ENCODE results near the gene CYP20A1.
A peak's percentile ranks its signal among the peaks of the same experiment; 100 is the strongest.
"Not testable (repeated sequence)": the region's sequence is repeated elsewhere in the genome, so short reads cannot be mapped to it uniquely, and the experiment has no call there.

CYP20A1 gene

GRCh38 chr2:203238704-203239526 is at the start of gene CYP20A1:
Gene CYP20A1 (plus strand): TSS chr2:203239018. CDS start chr2:203239063, 45 bp downstream.
- peak; percentile 98 for DNase-seq (ENCODE audit: low spot score)

GRCh38 chr2:203190547-203190946 is 48.3 kb upstream of the CYP20A1 start:
- not testable (repeated sequence) for DNase-seq (ENCODE audit: low spot score)

GRCh38 chr2:203191026-203191425 is 47.8 kb upstream of the CYP20A1 start:
- not testable (repeated sequence) for DNase-seq (ENCODE audit: low spot score)

- no peak for DNase-seq (ENCODE audit: low spot score)
These were observed 46.9 kb upstream of the CYP20A1 start for GRCh38 chr2:203191961-203192360.

GRCh38 chr2:203195331-203196036 is 43.3 kb upstream of the CYP20A1 start:
- no peak for DNase-seq (ENCODE audit: low spot score)

GRCh38 chr2:203200866-203201265 is 38.0 kb upstream of the CYP20A1 start:
- DNase-seq (ENCODE audit: low spot score) = no peak

GRCh38 chr2:203201426-203201825 is 37.4 kb upstream of the CYP20A1 start:
- DNase-seq (ENCODE audit: low spot score) = no peak

- no peak for DNase-seq (ENCODE audit: low spot score)
These were observed 29.3 kb upstream of the CYP20A1 start for GRCh38 chr2:203209538-203209937.

- no peak for DNase-seq (ENCODE audit: low spot score)
These were observed 13.3 kb upstream of the CYP20A1 start for GRCh38 chr2:203225423-203226039.

GRCh38 chr2:203229674-203230073 is 9.1 kb upstream of the CYP20A1 start:
- DNase-seq (ENCODE audit: low spot score) = not testable (repeated sequence)

- DNase-seq (ENCODE audit: low spot score) = no peak
These were observed 1.2 kb upstream of the CYP20A1 start for GRCh38 chr2:203237346-203238238.

GRCh38 chr2:203238292-203238703 is 520 bp upstream of the CYP20A1 start:
- no peak for DNase-seq (ENCODE audit: low spot score)

GRCh38 chr2:203240491-203240890 is 1.7 kb downstream of the CYP20A1 start:
- DNase-seq (ENCODE audit: low spot score) = no peak

GRCh38 chr2:203242518-203242917 is 3.7 kb downstream of the CYP20A1 start:
- DNase-seq (ENCODE audit: low spot score) = no peak

- DNase-seq (ENCODE audit: low spot score) = no peak
These were observed 7.8 kb downstream of the CYP20A1 start for GRCh38 chr2:203246646-203247045.

GRCh38 chr2:203252818-203253217 is 14.0 kb downstream of the CYP20A1 start:
- no peak for DNase-seq (ENCODE audit: low spot score)

GRCh38 chr2:203253422-203254095 is 14.7 kb downstream of the CYP20A1 start:
- DNase-seq (ENCODE audit: low spot score) = not testable (repeated sequence)

GRCh38 chr2:203261326-203262159 is 22.7 kb downstream of the CYP20A1 start:
- DNase-seq (ENCODE audit: low spot score) = no peak

GRCh38 chr2:203279288-203279687 is 40.5 kb downstream of the CYP20A1 start:
- no peak for DNase-seq (ENCODE audit: low spot score)

- DNase-seq (ENCODE audit: low spot score) = peak; percentile 24
These were observed 41.7 kb downstream of the CYP20A1 start for GRCh38 chr2:203280428-203281064.

Data from AG20443 (cell line).